NCI-H2081 treated with DMSO at 0.1 percent for 48 hours (cell line): ENCODE measurements around the gene UBAP1.
"Not testable (repeated sequence)": the region's sequence is repeated elsewhere in the genome, so short reads cannot be mapped to it uniquely, and the experiment has no call there.

Experiments used
- DNase-seq: peaks from one replicate; lab custom pipeline; 2025; lab: John Stamatoyannopoulos, UW

UBAP1 gene

GRCh38 chr9:34262971-34263370, 84.1 kb downstream of the UBAP1 start:
- DNase-seq, result no peak

- DNase-seq, result peak; percentile 29
Measured at GRCh38 chr9:34267660-34268059, 88.8 kb downstream of the UBAP1 start.

- no peak for DNase-seq
Measured at GRCh38 chr9:34271265-34272006, 92.6 kb downstream of the UBAP1 start.

- no peak for DNase-seq
Measured at GRCh38 chr9:34272101-34272541, 93.3 kb downstream of the UBAP1 start.

GRCh38 chr9:34273588-34273987, 94.7 kb downstream of the UBAP1 start:
- not testable (repeated sequence) for DNase-seq

GRCh38 chr9:34275811-34276210, 97.0 kb downstream of the UBAP1 start:
- no peak for DNase-seq

GRCh38 chr9:34276772-34277171, 97.9 kb downstream of the UBAP1 start:
- DNase-seq, result no peak

- no peak for DNase-seq
Measured at GRCh38 chr9:34279411-34279810, 100.6 kb downstream of the UBAP1 start.

- DNase-seq, result no peak
Measured at GRCh38 chr9:34282096-34282495, 103.3 kb downstream of the UBAP1 start.

GRCh38 chr9:34289159-34289558, 110.3 kb downstream of the UBAP1 start:
- no peak for DNase-seq

- no peak for DNase-seq
Measured at GRCh38 chr9:34291023-34291422, 112.2 kb downstream of the UBAP1 start.

- no peak for DNase-seq
Measured at GRCh38 chr9:34291423-34291822, 112.6 kb downstream of the UBAP1 start.

- no peak for DNase-seq
Measured at GRCh38 chr9:34292552-34292951, 113.7 kb downstream of the UBAP1 start.

GRCh38 chr9:34301064-34301463, 122.2 kb downstream of the UBAP1 start:
- not testable (repeated sequence) for DNase-seq
